ENCODE measurements around the gene LGSN.
"Not testable (repeated sequence)": the region's sequence is repeated elsewhere in the genome, so short reads cannot be mapped to it uniquely, and the experiment has no call there.

Gene LGSN

GRCh38 chr6:63319939-63320338, at the start of gene LGSN:
LGSN (minus strand) TSS chr6:63319983; CDS start chr6:63319943, 40 bp downstream.
- no peak for DNase-seq (ENCODE audit: low spot score)

GRCh38 chr6:63368347-63368746, 48.6 kb upstream of the LGSN start:
- no peak for DNase-seq (ENCODE audit: low spot score)

- not testable (repeated sequence) for DNase-seq (ENCODE audit: low spot score)
Measured at GRCh38 chr6:63362500-63363120, 42.8 kb upstream of the LGSN start.

GRCh38 chr6:63357384-63357783, 37.6 kb upstream of the LGSN start:
- not testable (repeated sequence) for DNase-seq (ENCODE audit: low spot score)

GRCh38 chr6:63355632-63356031, 35.8 kb upstream of the LGSN start:
- no peak for DNase-seq (ENCODE audit: low spot score)

- DNase-seq (ENCODE audit: low spot score), result no peak
Measured at GRCh38 chr6:63353286-63353630, 33.5 kb upstream of the LGSN start.

- no peak for DNase-seq (ENCODE audit: low spot score)
Measured at GRCh38 chr6:63352544-63353285, 32.9 kb upstream of the LGSN start.

GRCh38 chr6:63352069-63352543, 32.3 kb upstream of the LGSN start:
- DNase-seq (ENCODE audit: low spot score), result no peak

GRCh38 chr6:63349401-63349800, 29.6 kb upstream of the LGSN start:
- no peak for DNase-seq (ENCODE audit: low spot score)

GRCh38 chr6:63348836-63349235, 29.1 kb upstream of the LGSN start:
- no peak for DNase-seq (ENCODE audit: low spot score)

- DNase-seq (ENCODE audit: low spot score), result no peak
Measured at GRCh38 chr6:63347599-63347998, 27.8 kb upstream of the LGSN start.

- no peak for DNase-seq (ENCODE audit: low spot score)
Measured at GRCh38 chr6:63346217-63346835, 26.5 kb upstream of the LGSN start.

- no peak for DNase-seq (ENCODE audit: low spot score)
Measured at GRCh38 chr6:63340351-63340750, 20.6 kb upstream of the LGSN start.

GRCh38 chr6:63334652-63335051, 14.9 kb upstream of the LGSN start:
- not testable (repeated sequence) for DNase-seq (ENCODE audit: low spot score)

- no peak for DNase-seq (ENCODE audit: low spot score)
Measured at GRCh38 chr6:63333440-63333839, 13.7 kb upstream of the LGSN start.

- DNase-seq (ENCODE audit: low spot score), result not testable (repeated sequence)
Measured at GRCh38 chr6:63326630-63327029, 6.8 kb upstream of the LGSN start.

- no peak for DNase-seq (ENCODE audit: low spot score)
Measured at GRCh38 chr6:63322981-63323380, 3.2 kb upstream of the LGSN start.

- no peak for DNase-seq (ENCODE audit: low spot score)
Measured at GRCh38 chr6:63321821-63322220, 2.0 kb upstream of the LGSN start.

GRCh38 chr6:63317641-63318040, 2.1 kb downstream of the LGSN start:
- DNase-seq (ENCODE audit: low spot score), result no peak

GRCh38 chr6:63316113-63316512, 3.7 kb downstream of the LGSN start:
- DNase-seq (ENCODE audit: low spot score), result no peak

GRCh38 chr6:63313111-63313510, 6.7 kb downstream of the LGSN start:
- DNase-seq (ENCODE audit: low spot score), result no peak

GRCh38 chr6:63307581-63308246, 12.1 kb downstream of the LGSN start:
- no peak for DNase-seq (ENCODE audit: low spot score)

GRCh38 chr6:63306420-63306819, 13.4 kb downstream of the LGSN start:
- DNase-seq (ENCODE audit: low spot score), result no peak

Measured in hematopoietic multipotent progenitor cell treated with erythropoietin and hydrocortisone succinate and interleukin-3 and kit ligand, for 17 days (in vitro differentiated cells).